Measurements from ENCODE around the gene RASSF5. TPM values are rescaled to one million over a fixed set of nuclear protein-coding genes. Genes with fewer than 3 reads are reported as not detected.

RASSF5 gene
- total and polyA plus RNA-seq, 12 donors, result 0.90 to 26.0 (median 6.4) TPM

GRCh38 chr1:206556750-206557635, 49.7 kb downstream of the RASSF5 start:
- ATAC-seq, result peak; percentile 72 to 90 (median 74)
- DNase-seq, result peak; percentile 83 to 85
- intact Hi-C loops (cut with DNase I), result no loop called here
- peak overlapping the region; percentile 6 to 100 (median 66) for H3K27ac ChIP-seq
- H3K4me1 ChIP-seq, result peaks cover 12 to 68% (median 49%) of the 10 kb centered on the region in 9 donors
- H3K4me3 ChIP-seq, result peak overlapping the region; percentile 22 to 78 (median 66)
- no peaks in the 10 kb centered on the region for H3K9me3 ChIP-seq
- H3K27me3 ChIP-seq, result no peaks in the 10 kb centered on the region
- TF ChIP-seq CTCF (IDR thresholded peaks at IDR 0.05), result peak in 2 of 9 donors; percentile 20 to 27
- WGBS, 2 donors, result 2 to 3% methylated on average over 56 to 67 of the region's 67 CpGs
- H3K36me3 ChIP-seq, result peaks cover 0 to 17% (median 0%) of the 10 kb centered on the region in 9 donors

- TF ChIP-seq CTCF (IDR thresholded peaks at IDR 0.05), result no peak
- peaks cover 0 to 23% (median 0%) of the 10 kb centered on the region in 9 donors for H3K36me3 ChIP-seq
- intact Hi-C loops (cut with DNase I), result no loop called here
- H3K27me3 ChIP-seq, result no peaks in the 10 kb centered on the region
- ATAC-seq (no peak), DNase-seq (no peak)
- H3K4me3 ChIP-seq, result peak overlapping the region; percentile 22 to 78 (median 66)
- 66 to 75% methylated on average over 14 of the region's 14 CpGs for WGBS, 2 donors
- peaks cover 12 to 77% (median 49%) of the 10 kb centered on the region in 9 donors for H3K4me1 ChIP-seq
- H3K27ac ChIP-seq, result peak overlapping the region; percentile 6 to 100 (median 66)
- H3K9me3 ChIP-seq, result no peaks in the 10 kb centered on the region
Measured at GRCh38 chr1:206557636-206558473, 50.5 kb downstream of the RASSF5 start.

GRCh38 chr1:206558794-206559671, 51.7 kb downstream of the RASSF5 start:
- Histone ChIP-seq H3K9me3 (no peaks in the 10 kb centered on the region), H3K4me3 (peak overlapping the region in 6 of 10 donors; percentile 1 to 78 (median 68)), H3K4me1 (peaks cover 12 to 89% (median 49%) of the 10 kb centered on the region in 9 donors), H3K36me3 (peaks cover 0 to 26% (median 0%) of the 10 kb centered on the region in 9 donors), H3K27ac (peak overlapping the region in 7 of 10 donors; percentile 5 to 100 (median 71)), H3K27me3 (no peaks in the 10 kb centered on the region)
- intact Hi-C loops (cut with DNase I), result no loop called here
- DNase-seq, result no peak
- TF ChIP-seq CTCF (IDR thresholded peaks at IDR 0.05), result no peak
- ATAC-seq, result no peak
- WGBS, 2 donors, result 83 to 93% methylated on average over 6 of the region's 6 CpGs

Data from heart right ventricle (tissue), 16 donors.